Endothelial cell of umbilical vein (primary cell): ENCODE data around the gene EQTN. TPM values are rescaled to one million over a fixed set of nuclear protein-coding genes. Genes with fewer than 3 reads are reported as not detected.

Source experiments
- BruUV-seq: library from RNA; stranded (reverse); fragments of 400-500 nt; replicated peaks from 2 replicates; lab custom pipeline; 2021; lab: Mats Ljungman, UMichigan
- CTCF ChIA-PET: fragments of 300-600, 350-600 bp; sonication (Branson Sonifier 250); formaldehyde crosslinking; loops from one replicate; lab custom pipeline; 2021; ENCODE audit warnings: antibody characterized with exemption, inconsistent platforms; lab: Charles Lee
- POLR2A ChIA-PET: fragments of 300-600, 350-600 bp; sonication (Branson Sonifier 250); formaldehyde crosslinking; loops from one replicate; lab custom pipeline; 2021; ENCODE audit warnings: antibody characterized with exemption, inconsistent platforms; lab: Charles Lee
- DNase-seq: peaks from one replicate; pipeline ENCODE4 v3.0.0-alpha.2; 2011; ENCODE audit warnings: low read depth, low spot score
- FAIRE-seq: peaks from 2 replicates; lab custom pipeline; 2011; peaks lifted over from hg19 to GRCh38; lab: Jason Lieb, UNC
- H2AFZ ChIP-seq: 2 replicates; pipeline ENCODE4 v1.6.0; 2012; ENCODE audit warnings: low read depth, low read length, control low read depth, inconsistent platforms
- H3K27ac ChIP-seq: 2 replicates; pipeline ENCODE4 v1.5.1; 2011; ENCODE audit warnings: low read depth, mild to moderate bottlenecking, control low read depth, low read length, moderate library complexity; ENCODE audit not compliant: insufficient read depth
- H3K27me3 ChIP-seq, 2 experiments: 2 replicates each; pipeline versions ENCODE4 v1.6.0 to v1.6.1; 2011; ENCODE audit warnings: low read length in 2 of 2, mixed read lengths in 1 of 2; ENCODE audit not compliant: control insufficient read depth in 2 of 2, insufficient read depth in 2 of 2
- H3K36me3 ChIP-seq, 2 experiments: 2 replicates in 1 of 2; 3 replicates in 1 of 2; pipeline ENCODE4 v1.5.1; 2011; ENCODE audit warnings: low read length in 2 of 2, mild to moderate bottlenecking in 1 of 2, moderate library complexity in 1 of 2; ENCODE audit not compliant: control insufficient read depth in 2 of 2, insufficient read depth in 2 of 2; ENCODE audit errors: extremely low read depth in 1 of 2
- H3K4me1 ChIP-seq: 3 replicates; pipeline ENCODE4 v1.5.1; 2011; ENCODE audit warnings: mild to moderate bottlenecking, low read length; ENCODE audit not compliant: control insufficient read depth, insufficient read depth; ENCODE audit errors: extremely low read depth
- H3K4me2 ChIP-seq: 2 replicates; pipeline ENCODE4 v1.6.1; 2011; ENCODE audit warnings: low read length, control low read depth, mixed read lengths; ENCODE audit not compliant: insufficient read depth
- H3K4me3 ChIP-seq, 3 experiments: fragments of 200-600 bp in 1 of 3; sonication (generic), shearing (Covaris generic) in 1 of 3; replicated peaks in 1 of 3; 2 replicates each; pipeline ENCODE4 v1.5.1; 2011 to 2016; ENCODE audit warnings: control low read depth in 3 of 3, low read length in 3 of 3, mild to moderate bottlenecking in 2 of 3, inconsistent platforms in 1 of 3, low read depth in 1 of 3, moderate library complexity in 1 of 3; ENCODE audit not compliant: insufficient read depth in 1 of 3
- H3K79me2 ChIP-seq: 2 replicates; pipeline ENCODE4 v1.6.0; 2012; ENCODE audit warnings: low read length, inconsistent platforms; ENCODE audit not compliant: control insufficient read depth, insufficient read depth
- H3K9ac ChIP-seq: replicated peaks from 2 replicates; pipeline ENCODE3; 2011; ENCODE audit warnings: low read length, control low read depth; ENCODE audit not compliant: insufficient read depth; ENCODE audit errors: extremely low read depth
- H3K9me1 ChIP-seq: replicated peaks from 3 replicates; pipeline ENCODE4 v1.6.0; 2011; ENCODE audit warnings: mild to moderate bottlenecking, low read length; ENCODE audit not compliant: control insufficient read depth, insufficient read depth; ENCODE audit errors: extremely low read depth
- H3K9me3 ChIP-seq: replicated peaks from 2 replicates; pipeline ENCODE4 v1.5.1; 2012; ENCODE audit warnings: low read length, inconsistent platforms; ENCODE audit not compliant: control insufficient read depth, insufficient read depth
- H4K20me1 ChIP-seq: replicated peaks from 2 replicates; pipeline ENCODE3; 2011; ENCODE audit warnings: mild to moderate bottlenecking, low read length; ENCODE audit not compliant: control insufficient read depth, insufficient read depth; ENCODE audit errors: extremely low read depth
- EZH2 ChIP-seq: IDR thresholded peaks from 2 replicates; pipeline ENCODE4 v1.6.1; 2012; ENCODE audit warnings: borderline replicate concordance, low read depth, mild to moderate bottlenecking, moderate library complexity, low read length, inconsistent platforms; ENCODE audit not compliant: severe bottlenecking
- FOS ChIP-seq: IDR thresholded peaks from 2 replicates; pipeline ENCODE4 v1.6.1; 2011; ENCODE audit warnings: mild to moderate bottlenecking, low read length, moderate library complexity, borderline replicate concordance; ENCODE audit not compliant: insufficient read depth
- GATA2 ChIP-seq: IDR thresholded peaks from 2 replicates; pipeline ENCODE4 v1.7.0; 2011; ENCODE audit warnings: low read depth, mild to moderate bottlenecking, moderate library complexity, mixed read lengths, low read length; ENCODE audit not compliant: insufficient read length, insufficient read depth
- JUN ChIP-seq: IDR thresholded peaks from 2 replicates; pipeline ENCODE4 v1.6.1; 2011; ENCODE audit warnings: borderline replicate concordance, low read depth; ENCODE audit not compliant: insufficient read length, insufficient read depth
- MAX ChIP-seq: IDR thresholded peaks from 2 replicates; pipeline ENCODE4 v1.6.1; 2011; ENCODE audit not compliant: insufficient read depth, insufficient read length
- MYC ChIP-seq: IDR thresholded peaks from one replicate; pipeline ENCODE4 v1.6.1; 2011; ENCODE audit warnings: mild to moderate bottlenecking, low read depth, low read length
- POLR2A ChIP-seq: IDR thresholded peaks from 2 replicates; pipeline ENCODE4 v1.6.1; 2012; ENCODE audit warnings: low read depth, mild to moderate bottlenecking, control low read depth, low read length
- POLR2AphosphoS5 ChIP-seq: IDR thresholded peaks from 2 replicates; pipeline ENCODE4 v1.6.1; 2012; ENCODE audit warnings: low read depth, mild to moderate bottlenecking, control low read depth, low read length, moderate library complexity; ENCODE audit not compliant: insufficient read depth
- dilution Hi-C: fragments of 300-500 bp; cut with MboI; formaldehyde crosslinking; loops from one replicate; pipeline ENCODE4 v1.15.0; 2019; ENCODE audit warnings: low sequenced_read_pairs; ENCODE audit not compliant: extremely low pct_ligation_motif_present
- intact Hi-C: fragments of 100-400 bp; cut with micrococcal nuclease; formaldehyde crosslinking; loops from one replicate; pipeline ENCODE4 v1.10.0; 2022
- polyA plus RNA-seq, 4 experiments: library from polyadenylated mRNA; depleted of rRNA in 3 of 4; stranded (reverse) in 3 of 4; unstranded in 1 of 4; fragments of >200 nt; gene quantifications; 2 replicates each; pipeline versions ENCODE4 v1.2.1 to v1.2.3, GENCODE V29; 2011 to 2012; ENCODE audit warnings: missing spikeins in 1 of 4
- total RNA-seq: library from RNA; stranded (reverse); gene quantifications from 2 replicates; pipeline ENCODE4 v1.2.3, GENCODE V29; 2021
- TF ChIP-seq, protein P1 (sequence below), 2 donors: IDR thresholded peaks; 1 replicate in 1 of 2; 2 replicates in 1 of 2; pipeline ENCODE4 v1.5.1; 2011; ENCODE audit warnings: low read length in 2 of 2, mild to moderate bottlenecking in 2 of 2, moderate library complexity in 2 of 2, control low read depth in 1 of 2, inconsistent platforms in 1 of 2, low read depth in 1 of 2; ENCODE audit not compliant: insufficient read depth in 1 of 2; ENCODE audit errors: extremely low read depth in 1 of 2

EQTN gene
- total and polyA plus RNA-seq, 2 donors (not counting 3 experiments of a cell fraction or from before 2014, with no cell fraction given): not detected

DNA sequence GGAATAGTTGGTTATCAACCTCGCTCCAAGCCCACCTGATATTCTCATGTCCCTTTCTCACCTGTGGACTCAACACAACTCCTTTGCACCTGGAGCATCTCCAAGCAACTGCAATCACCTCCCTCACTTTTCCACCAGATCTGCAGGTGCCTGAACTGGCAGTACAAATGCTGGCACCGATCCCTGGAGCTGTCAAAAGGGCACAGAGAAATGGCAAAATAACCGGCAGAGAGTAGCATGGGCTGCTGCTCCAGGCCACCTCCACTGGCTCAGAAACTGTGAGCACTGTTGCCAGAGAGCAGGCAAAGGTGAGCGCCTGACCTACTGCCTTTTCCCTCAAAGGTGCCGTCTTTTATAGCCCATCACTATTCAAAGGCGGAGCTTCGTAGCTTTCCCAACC, 14.7 kb downstream of the EQTN start:
- intact Hi-C loops: no loop called here
- POLR2A ChIA-PET: no interaction called here

More for the DNA sequence above, 14.7 kb downstream of the EQTN start:
- Histone ChIP-seq H2AFZ (no peak overlapping the region), H4K20me1 (no peaks in the 10 kb centered on the region), H3K9me1 (no peaks in the 10 kb centered on the region), H3K4me3 (no peak overlapping the region), H3K9me3 (no peaks in the 10 kb centered on the region), H3K4me2 (no peak overlapping the region), H3K27ac (no peak overlapping the region), H3K9ac (no peak overlapping the region), H3K27me3 (peaks cover 11% of the 10 kb centered on the region in 2 experiments), H3K4me1 (no peaks in the 10 kb centered on the region), H3K79me2 (no peaks in the 10 kb centered on the region), H3K36me3 (no peaks in the 10 kb centered on the region)
- dilution Hi-C loops: no loop called here
- FAIRE-seq: no peak
- TF ChIP-seq, protein P1, sequence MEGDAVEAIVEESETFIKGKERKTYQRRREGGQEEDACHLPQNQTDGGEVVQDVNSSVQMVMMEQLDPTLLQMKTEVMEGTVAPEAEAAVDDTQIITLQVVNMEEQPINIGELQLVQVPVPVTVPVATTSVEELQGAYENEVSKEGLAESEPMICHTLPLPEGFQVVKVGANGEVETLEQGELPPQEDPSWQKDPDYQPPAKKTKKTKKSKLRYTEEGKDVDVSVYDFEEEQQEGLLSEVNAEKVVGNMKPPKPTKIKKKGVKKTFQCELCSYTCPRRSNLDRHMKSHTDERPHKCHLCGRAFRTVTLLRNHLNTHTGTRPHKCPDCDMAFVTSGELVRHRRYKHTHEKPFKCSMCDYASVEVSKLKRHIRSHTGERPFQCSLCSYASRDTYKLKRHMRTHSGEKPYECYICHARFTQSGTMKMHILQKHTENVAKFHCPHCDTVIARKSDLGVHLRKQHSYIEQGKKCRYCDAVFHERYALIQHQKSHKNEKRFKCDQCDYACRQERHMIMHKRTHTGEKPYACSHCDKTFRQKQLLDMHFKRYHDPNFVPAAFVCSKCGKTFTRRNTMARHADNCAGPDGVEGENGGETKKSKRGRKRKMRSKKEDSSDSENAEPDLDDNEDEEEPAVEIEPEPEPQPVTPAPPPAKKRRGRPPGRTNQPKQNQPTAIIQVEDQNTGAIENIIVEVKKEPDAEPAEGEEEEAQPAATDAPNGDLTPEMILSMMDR (IDR thresholded peaks at IDR 0.05; ENCODE audit: extremely low read depth in 1 of 2, insufficient read depth in 1 of 2, low read depth in 1 of 2, low read length in 2 of 2): no peak
- TF ChIP-seq POLR2A (no peak), POLR2AphosphoS5 (no peak), MAX (no peak), EZH2 (no peak), FOS (no peak), MYC (no peak), GATA2 (no peak), JUN (no peak)
- no TSS peak for BruUV-seq
- no peak for DNase-seq
- CTCF ChIA-PET: no interaction called here
